GM18526 (cell line): ENCODE data around the gene AFMID.

Source experiments
- POLR2A ChIP-seq: IDR thresholded peaks from 3 replicates; pipeline ENCODE4 v1.6.1; 2011; ENCODE audit not compliant: insufficient read length; ENCODE audit errors: extremely low read depth

AFMID gene

GRCh38 chr17:78225088-78225865 lies 38.1 kb downstream of the AFMID start:
- TF ChIP-seq POLR2A, result no peak

GRCh38 chr17:78226055-78226758 lies 39.0 kb downstream of the AFMID start:
- TF ChIP-seq POLR2A, result no peak

DNA sequence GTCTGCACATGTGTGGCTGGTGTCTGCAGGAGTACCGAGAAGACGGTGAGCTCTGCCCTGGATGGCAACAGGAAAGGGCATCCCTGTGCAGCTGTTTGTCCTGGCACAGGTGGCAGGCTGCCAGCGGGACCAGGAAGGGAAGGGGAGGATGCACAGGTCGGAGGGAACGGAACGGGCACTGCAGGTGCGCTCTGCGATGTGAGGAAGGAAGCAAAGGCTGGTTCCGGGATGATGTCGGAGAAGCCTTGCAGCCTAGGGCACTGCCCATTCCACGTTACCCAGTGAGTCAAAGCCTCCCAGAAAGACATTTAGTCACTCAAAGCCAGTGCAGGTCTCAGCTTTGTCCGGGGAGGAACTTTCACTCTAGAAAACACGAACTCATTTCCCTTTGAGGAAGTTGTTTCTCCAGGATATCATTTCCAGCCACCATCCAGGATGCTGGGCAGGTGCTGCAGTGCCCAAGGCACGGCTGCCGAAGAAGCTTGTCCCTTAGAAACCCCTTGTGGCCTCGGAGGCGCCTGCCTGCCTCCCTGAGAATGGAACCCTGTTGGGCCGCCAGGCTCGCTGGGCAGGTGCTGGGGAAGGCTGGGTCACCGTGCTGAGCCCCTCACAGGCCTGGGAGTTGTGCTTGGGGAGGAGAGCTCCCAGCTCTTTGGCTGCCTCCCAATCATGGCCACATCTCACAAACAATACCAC lies 39.7 kb downstream of the AFMID start:
- TF ChIP-seq POLR2A, result no peak

GRCh38 chr17:78227455-78227916 lies 40.3 kb downstream of the AFMID start:
- no peak for TF ChIP-seq POLR2A

- no peak for TF ChIP-seq POLR2A
Observed at GRCh38 chr17:78228176-78228575, 41.0 kb downstream of the AFMID start.

- TF ChIP-seq POLR2A, result no peak
Observed at GRCh38 chr17:78230252-78230962, 43.2 kb downstream of the AFMID start.

DNA sequence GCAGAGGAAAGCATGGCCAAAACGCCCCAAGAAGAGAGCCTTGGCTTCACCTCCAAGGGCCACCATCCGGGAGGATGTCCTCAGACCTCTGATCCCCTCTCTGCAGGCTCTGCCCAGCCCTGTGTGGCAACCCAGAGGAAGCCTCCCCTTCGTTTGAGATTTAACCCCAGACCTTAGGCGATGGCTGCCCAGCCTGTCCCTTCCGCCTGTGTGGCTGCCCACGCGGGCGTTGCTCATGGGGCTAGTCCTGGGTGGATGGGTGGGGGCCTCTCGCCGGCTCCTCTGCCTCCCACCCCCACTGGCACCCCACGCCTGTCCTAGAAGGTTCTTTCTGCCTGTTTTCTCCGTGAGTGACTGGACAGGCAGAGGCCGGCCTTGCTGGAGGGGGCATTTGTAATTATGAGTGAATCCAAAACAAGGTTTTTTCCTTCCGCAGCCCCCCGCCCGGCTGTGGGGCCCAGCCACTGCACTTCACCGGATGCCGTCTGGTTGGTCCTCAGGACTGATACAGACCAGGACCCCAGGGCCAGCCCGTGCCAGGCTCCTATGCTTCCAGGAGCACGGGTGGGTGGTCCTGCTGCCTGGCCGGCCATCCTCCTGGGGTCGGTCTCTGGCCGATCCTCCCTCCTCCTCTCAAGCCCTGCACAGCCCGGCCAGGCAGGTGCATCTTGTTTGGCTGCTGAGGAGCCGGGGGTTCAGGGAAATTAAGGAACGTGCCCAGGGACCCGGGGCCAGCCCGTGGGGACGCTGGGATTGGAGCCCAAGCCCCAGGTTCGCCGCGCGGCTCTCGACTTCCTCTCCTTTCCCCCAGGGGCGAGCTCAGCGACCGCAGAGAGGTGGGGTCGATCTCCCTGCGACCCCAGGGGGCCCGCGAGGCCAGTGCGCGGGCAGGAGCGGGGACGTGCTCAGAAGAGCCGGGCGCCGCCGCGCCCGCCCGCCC lies 44.1 kb downstream of the AFMID start, which contains the start of gene TMEM235:
TMEM235 (plus strand) TSS at position 636 of the 940 bp plus-strand sequence. CDS start 393 bp downstream, outside the sequence.
- no peak for TF ChIP-seq POLR2A

GRCh38 chr17:78231991-78232858 lies 45.1 kb downstream of the AFMID start:
- TF ChIP-seq POLR2A, result no peak

DNA sequence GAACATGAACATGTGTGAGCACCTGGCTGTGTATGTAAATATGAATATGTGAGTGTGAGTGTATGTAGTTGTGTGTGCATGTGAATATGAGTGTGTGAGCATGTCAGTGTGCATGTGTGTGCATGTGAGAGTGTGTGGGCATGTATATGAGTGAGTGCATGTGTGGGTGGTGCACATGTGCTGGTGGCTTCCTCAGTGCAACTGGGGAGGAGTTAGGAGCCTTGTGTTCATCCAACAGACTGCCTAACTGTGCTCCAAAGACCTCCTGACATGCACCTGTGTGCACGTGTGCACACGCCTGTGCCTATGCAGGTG lies 45.7 kb downstream of the AFMID start:
- no peak for TF ChIP-seq POLR2A

GRCh38 chr17:78233678-78234077 lies 46.5 kb downstream of the AFMID start:
- no peak for TF ChIP-seq POLR2A

- TF ChIP-seq POLR2A, result no peak
Observed at GRCh38 chr17:78234261-78234865, 47.2 kb downstream of the AFMID start.

GRCh38 chr17:78235885-78236284 lies 48.7 kb downstream of the AFMID start:
- no peak for TF ChIP-seq POLR2A
